Measurements from ENCODE around the gene ARFGAP3.
A peak's percentile ranks its signal among the peaks of the same experiment; 100 is the strongest.
"Not testable (repeated sequence)": the region's sequence is repeated elsewhere in the genome, so short reads cannot be mapped to it uniquely, and the experiment has no call there.

Gene ARFGAP3

GRCh38 chr22:42763965-42764480, 93.0 kb downstream of the ARFGAP3 start:
- DNase-seq, result no peak

- DNase-seq, result no peak
Observed at GRCh38 chr22:42760806-42761565, 96.1 kb downstream of the ARFGAP3 start.

- no peak for DNase-seq
Observed at GRCh38 chr22:42758931-42759629, 98.0 kb downstream of the ARFGAP3 start.

GRCh38 chr22:42755553-42755952, 101.5 kb downstream of the ARFGAP3 start:
- not testable (repeated sequence) for DNase-seq

GRCh38 chr22:42755121-42755520, 102.0 kb downstream of the ARFGAP3 start:
- DNase-seq, result not testable (repeated sequence)

GRCh38 chr22:42754658-42755057, 102.4 kb downstream of the ARFGAP3 start:
- DNase-seq, result no peak

- no peak for DNase-seq
Observed at GRCh38 chr22:42752912-42753311, 104.2 kb downstream of the ARFGAP3 start.

GRCh38 chr22:42752230-42752746, 104.8 kb downstream of the ARFGAP3 start:
- DNase-seq, result peak; percentile 28

- DNase-seq, result not testable (repeated sequence)
Observed at GRCh38 chr22:42750421-42750820, 106.7 kb downstream of the ARFGAP3 start.

- DNase-seq, result no peak
Observed at GRCh38 chr22:42747701-42748513, 109.2 kb downstream of the ARFGAP3 start.
